M059J (cell line): ENCODE results near the gene OR6Q1. TPM values are rescaled to one million over a fixed set of nuclear protein-coding genes. Genes with fewer than 3 reads are reported as not detected.
A peak's percentile ranks its signal among the peaks of the same experiment; 100 is the strongest.

Experiments used
- DNase-seq: peaks from one replicate; pipeline ENCODE4 v3.0.0-alpha.2; 2012; ENCODE audit warnings: low read depth
- total RNA-seq: library from RNA; depleted of rRNA; stranded (reverse); fragments of >200 nt; shearing (Covaris generic); gene quantifications from 2 replicates; pipeline ENCODE4 v1.2.3, GENCODE V29; 2014; rRNA removed

Gene OR6Q1
- total RNA-seq, 1 experiment from 2014 or later, result not detected

- peak; percentile 25 for DNase-seq
These were observed 27.7 kb downstream of the OR6Q1 start for GRCh38 chr11:58058276-58059006.

- peak; percentile 93 for DNase-seq
These were observed 28.2 kb downstream of the OR6Q1 start for GRCh38 chr11:58059007-58059350.

GRCh38 chr11:58060535-58060934 lies 29.8 kb downstream of the OR6Q1 start:
- no peak for DNase-seq

- peak; percentile 39 for DNase-seq
These were observed 30.4 kb downstream of the OR6Q1 start for GRCh38 chr11:58060939-58061672.

GRCh38 chr11:58061813-58062212 lies 31.1 kb downstream of the OR6Q1 start:
- DNase-seq, result peak; percentile 90

- peak; percentile 57 for DNase-seq
These were observed 36.9 kb downstream of the OR6Q1 start for GRCh38 chr11:58067685-58068084.

- no peak for DNase-seq
These were observed 37.9 kb downstream of the OR6Q1 start for GRCh38 chr11:58068655-58069054.

- DNase-seq, result no peak
These were observed 39.8 kb downstream of the OR6Q1 start for GRCh38 chr11:58070585-58070984.

- DNase-seq, result peak; percentile 61
These were observed 45.0 kb downstream of the OR6Q1 start for GRCh38 chr11:58075781-58076180.

Other genes starting within 250 kb of the OR6Q1 start
- gene OR9Q1, start 7.1 kb upstream of the OR6Q1 start, total RNA-seq, result not detected in 2 replicates
- not detected in 2 replicates for gene OR9I1, start 94.6 kb downstream of the OR6Q1 start, total RNA-seq
- gene OR9Q2, start 158.1 kb downstream of the OR6Q1 start, total RNA-seq, result not detected in 2 replicates
- gene OR1S2, start 173.2 kb downstream of the OR6Q1 start, total RNA-seq, result not detected in 2 replicates
- not detected in 2 replicates for gene OR1S1, start 181.8 kb downstream of the OR6Q1 start, total RNA-seq
- gene OR10Q1, start 198.0 kb downstream of the OR6Q1 start, total RNA-seq, result not detected in 2 replicates
- not detected in 2 replicates for gene OR10W1, start 237.3 kb downstream of the OR6Q1 start, total RNA-seq